ENCODE data around the gene MACROD2. TPM values are rescaled to one million over a fixed set of nuclear protein-coding genes. Genes with fewer than 3 reads are reported as not detected.

MACROD2 gene
- total RNA-seq, 5 donors from 2014 or later (not counting 1 experiment from before 2014, with no cell fraction given) = 0.23 to 1.3 (median 0.51) TPM; not detected in 2

DNA sequence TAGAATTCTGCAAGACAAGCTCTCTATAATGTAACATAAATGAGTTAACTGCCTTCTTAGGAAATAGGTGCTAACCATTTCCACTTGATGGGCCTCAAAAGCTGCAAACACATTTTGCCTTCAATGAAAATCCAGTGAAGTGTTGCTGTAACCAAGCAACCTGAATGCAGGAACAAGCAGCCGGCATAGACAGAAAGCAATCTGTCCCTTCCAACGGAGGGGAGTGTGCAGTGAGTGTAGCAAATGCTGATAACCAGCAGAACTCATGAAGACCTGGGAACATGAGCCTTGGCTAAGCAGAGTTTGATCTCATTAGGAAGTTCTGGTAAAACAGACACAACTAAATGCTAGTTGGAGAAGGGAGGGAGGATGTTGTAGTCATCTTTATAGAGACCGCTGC lies 1880.1 kb downstream of the MACROD2 start:
- no peak overlapping the region for H3K4me3 ChIP-seq (ENCODE audit: control insufficient read depth in 1 of 2, extremely low read depth in 1 of 2, low read length in 1 of 2)
- no peaks in the 10 kb centered on the region for H3K27me3 ChIP-seq (replicated peaks in 1 of 2; ENCODE audit: control insufficient read depth in 2 of 2, extremely low read depth in 1 of 2, insufficient read depth in 2 of 2, low read length in 1 of 2)
- H3K9me3 ChIP-seq = no peaks in the 10 kb centered on the region
- Mint-ChIP-seq H3K27me3 (no peaks in the 10 kb centered on the region), H3K27ac (no peak overlapping the region), H3K4me3 (no peak overlapping the region), H3K36me3 (no peaks in the 10 kb centered on the region), H3K4me1 (peaks cover 0 to 2% (median 0%) of the 10 kb centered on the region in 3 donors), H3K9me3 (peaks cover 12 to 21% (median 18%) of the 10 kb centered on the region in 3 donors)
- ChIA-PET POLR2A (no interaction called here), CTCF (no interaction called here)
- ATAC-seq (replicated peaks in 1 of 4) = no peak
- no peaks in the 10 kb centered on the region for H3K36me3 ChIP-seq (ENCODE audit: control insufficient read depth in 2 of 2, extremely low read depth in 1 of 2, insufficient read depth in 1 of 2, low read length in 1 of 2)
- H3K4me1 ChIP-seq (ENCODE audit: control insufficient read depth in 1 of 2, extremely low read depth in 1 of 2, insufficient read depth in 2 of 2, low read length in 2 of 2) = no peaks in the 10 kb centered on the region
- H3K27ac ChIP-seq (ENCODE audit: low read length) = no peak overlapping the region
- no peak for DNase-seq
- 83% methylated on average over 2 of the region's 3 CpGs for WGBS (ENCODE audit: insufficient coverage)

DNA sequence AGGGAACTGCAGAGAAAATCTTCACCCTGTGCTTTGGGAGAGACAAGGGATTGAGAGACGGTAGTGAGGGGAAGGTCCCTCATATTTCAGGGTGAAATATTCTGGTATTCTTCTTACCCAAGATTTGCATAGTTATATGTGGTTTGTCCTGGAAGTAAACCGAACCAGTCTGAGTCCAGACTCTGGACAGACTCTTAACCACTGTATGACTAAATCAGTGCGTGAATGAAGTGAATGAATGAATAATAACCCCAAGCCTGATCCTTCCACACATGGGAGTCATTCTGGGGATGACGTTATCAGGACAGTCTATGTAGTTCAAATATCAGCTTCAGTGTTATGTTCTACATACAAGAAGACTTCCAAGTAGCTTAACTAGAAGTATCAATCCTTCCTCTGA lies 1887.2 kb downstream of the MACROD2 start:
- Mint-ChIP-seq H3K27ac (no peak overlapping the region), H3K9me3 (peaks cover 15 to 24% (median 15%) of the 10 kb centered on the region in 3 donors), H3K4me3 (no peak overlapping the region), H3K4me1 (no peaks in the 10 kb centered on the region), H3K27me3 (no peaks in the 10 kb centered on the region), H3K36me3 (no peaks in the 10 kb centered on the region)
- Histone ChIP-seq H3K4me3 (ENCODE audit: control insufficient read depth in 1 of 2, extremely low read depth in 1 of 2, low read length in 1 of 2) (no peak overlapping the region), H3K36me3 (ENCODE audit: control insufficient read depth in 2 of 2, extremely low read depth in 1 of 2, insufficient read depth in 1 of 2, low read length in 1 of 2) (no peaks in the 10 kb centered on the region), H3K27me3 (replicated peaks in 1 of 2; ENCODE audit: control insufficient read depth in 2 of 2, extremely low read depth in 1 of 2, insufficient read depth in 2 of 2, low read length in 1 of 2) (no peaks in the 10 kb centered on the region), H3K27ac (ENCODE audit: low read length) (no peak overlapping the region), H3K4me1 (ENCODE audit: control insufficient read depth in 1 of 2, extremely low read depth in 1 of 2, insufficient read depth in 2 of 2, low read length in 2 of 2) (no peaks in the 10 kb centered on the region), H3K9me3 (no peaks in the 10 kb centered on the region)
- CTCF ChIA-PET = no interaction called here
- ATAC-seq (replicated peaks in 1 of 4) = no peak
- WGBS (ENCODE audit: insufficient coverage) = no CpG with 5 or more reads among the region's 4 CpGs
- POLR2A ChIA-PET = no interaction called here
- DNase-seq = no peak

DNA sequence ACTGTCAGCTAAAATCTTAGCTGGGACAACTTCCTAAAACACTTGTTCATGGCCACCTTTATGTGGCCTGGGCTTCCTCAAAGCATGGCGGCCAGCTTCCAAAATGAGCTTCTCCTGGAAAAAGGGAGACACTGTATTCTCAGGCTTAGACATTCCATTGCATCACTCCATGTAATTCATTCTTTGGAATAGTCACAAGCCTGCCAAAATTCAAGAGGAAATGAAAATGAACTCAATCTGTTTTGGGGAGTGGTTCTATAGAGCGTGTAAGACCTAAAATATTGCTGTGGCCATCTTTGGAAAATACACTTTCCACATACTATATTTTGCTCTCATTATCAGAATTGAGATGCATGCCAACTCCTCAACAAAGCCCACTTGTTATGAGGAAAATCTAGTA lies 1890.9 kb downstream of the MACROD2 start:
- Mint-ChIP-seq H3K4me3 (no peak overlapping the region), H3K9me3 (peaks cover 9 to 22% (median 20%) of the 10 kb centered on the region in 3 donors), H3K36me3 (no peaks in the 10 kb centered on the region), H3K4me1 (no peaks in the 10 kb centered on the region), H3K27me3 (no peaks in the 10 kb centered on the region), H3K27ac (no peak overlapping the region)
- Histone ChIP-seq H3K27ac (ENCODE audit: low read length) (no peak overlapping the region), H3K36me3 (ENCODE audit: control insufficient read depth in 2 of 2, extremely low read depth in 1 of 2, insufficient read depth in 1 of 2, low read length in 1 of 2) (no peaks in the 10 kb centered on the region), H3K27me3 (replicated peaks in 1 of 2; ENCODE audit: control insufficient read depth in 2 of 2, extremely low read depth in 1 of 2, insufficient read depth in 2 of 2, low read length in 1 of 2) (no peaks in the 10 kb centered on the region), H3K9me3 (no peaks in the 10 kb centered on the region), H3K4me1 (ENCODE audit: control insufficient read depth in 1 of 2, extremely low read depth in 1 of 2, insufficient read depth in 2 of 2, low read length in 2 of 2) (no peaks in the 10 kb centered on the region), H3K4me3 (ENCODE audit: control insufficient read depth in 1 of 2, extremely low read depth in 1 of 2, low read length in 1 of 2) (no peak overlapping the region)
- ATAC-seq (replicated peaks in 1 of 4) (no peak), DNase-seq (no peak)
- ChIA-PET POLR2A (no interaction called here), CTCF (no interaction called here)
- 100% methylated on average over 1 of the region's 2 CpGs for WGBS (ENCODE audit: insufficient coverage)

DNA sequence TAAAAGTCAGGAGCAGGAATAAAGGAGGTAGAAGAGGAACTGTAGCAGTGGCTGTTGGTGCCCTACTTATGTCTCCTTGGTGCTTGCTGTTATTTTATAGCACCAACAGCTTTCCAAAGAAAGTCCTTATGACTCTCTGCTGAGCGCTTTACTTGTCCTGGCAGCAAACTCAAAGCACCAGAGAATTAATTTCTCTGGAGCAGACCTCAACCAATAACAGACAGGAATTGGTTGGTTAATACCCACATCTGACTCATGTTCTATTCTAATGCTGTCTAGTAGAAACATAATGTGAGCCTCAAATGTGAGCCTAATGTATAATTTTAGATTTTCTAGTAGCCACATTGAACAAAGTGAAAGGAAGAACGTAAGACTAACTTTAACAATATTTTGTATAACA lies 1892.1 kb downstream of the MACROD2 start:
- Mint-ChIP-seq H3K27me3 (no peaks in the 10 kb centered on the region), H3K9me3 (peaks cover 13 to 22% (median 17%) of the 10 kb centered on the region in 3 donors), H3K4me1 (no peaks in the 10 kb centered on the region), H3K27ac (no peak overlapping the region), H3K4me3 (no peak overlapping the region), H3K36me3 (no peaks in the 10 kb centered on the region)
- Histone ChIP-seq H3K27me3 (replicated peaks in 1 of 2; ENCODE audit: control insufficient read depth in 2 of 2, extremely low read depth in 1 of 2, insufficient read depth in 2 of 2, low read length in 1 of 2) (no peaks in the 10 kb centered on the region), H3K27ac (ENCODE audit: low read length) (no peak overlapping the region), H3K36me3 (ENCODE audit: control insufficient read depth in 2 of 2, extremely low read depth in 1 of 2, insufficient read depth in 1 of 2, low read length in 1 of 2) (no peaks in the 10 kb centered on the region), H3K9me3 (no peaks in the 10 kb centered on the region), H3K4me1 (ENCODE audit: control insufficient read depth in 1 of 2, extremely low read depth in 1 of 2, insufficient read depth in 2 of 2, low read length in 2 of 2) (no peaks in the 10 kb centered on the region), H3K4me3 (ENCODE audit: control insufficient read depth in 1 of 2, extremely low read depth in 1 of 2, low read length in 1 of 2) (no peak overlapping the region)
- no peak for ATAC-seq (replicated peaks in 1 of 4)
- 80% methylated on average over 1 of the region's 2 CpGs for WGBS (ENCODE audit: insufficient coverage)
- POLR2A ChIA-PET = no interaction called here
- DNase-seq = no peak
- CTCF ChIA-PET = no interaction called here

DNA sequence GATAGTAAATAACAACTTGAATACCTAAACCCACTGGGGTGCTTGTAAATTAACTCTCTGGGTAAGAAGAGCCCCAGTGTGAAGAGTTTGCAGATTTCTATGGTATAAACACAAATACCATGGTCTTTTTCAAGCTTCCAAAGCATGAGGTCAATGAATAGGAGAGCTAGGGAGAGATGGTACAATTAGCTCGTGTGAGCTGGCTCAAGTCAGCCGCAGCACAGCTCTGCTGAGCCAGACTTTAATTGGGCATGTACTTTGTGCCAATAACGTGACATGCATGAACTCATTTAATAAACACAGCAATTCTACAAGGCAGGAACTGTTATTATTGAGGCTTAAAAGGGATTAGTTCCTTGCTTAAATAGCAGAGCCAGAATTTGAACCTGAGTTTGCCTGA lies 1893.7 kb downstream of the MACROD2 start:
- no CpG with 5 or more reads among the region's 3 CpGs for WGBS (ENCODE audit: insufficient coverage)
- POLR2A ChIA-PET = no interaction called here
- H3K4me1 Mint-ChIP-seq = no peaks in the 10 kb centered on the region

DNA sequence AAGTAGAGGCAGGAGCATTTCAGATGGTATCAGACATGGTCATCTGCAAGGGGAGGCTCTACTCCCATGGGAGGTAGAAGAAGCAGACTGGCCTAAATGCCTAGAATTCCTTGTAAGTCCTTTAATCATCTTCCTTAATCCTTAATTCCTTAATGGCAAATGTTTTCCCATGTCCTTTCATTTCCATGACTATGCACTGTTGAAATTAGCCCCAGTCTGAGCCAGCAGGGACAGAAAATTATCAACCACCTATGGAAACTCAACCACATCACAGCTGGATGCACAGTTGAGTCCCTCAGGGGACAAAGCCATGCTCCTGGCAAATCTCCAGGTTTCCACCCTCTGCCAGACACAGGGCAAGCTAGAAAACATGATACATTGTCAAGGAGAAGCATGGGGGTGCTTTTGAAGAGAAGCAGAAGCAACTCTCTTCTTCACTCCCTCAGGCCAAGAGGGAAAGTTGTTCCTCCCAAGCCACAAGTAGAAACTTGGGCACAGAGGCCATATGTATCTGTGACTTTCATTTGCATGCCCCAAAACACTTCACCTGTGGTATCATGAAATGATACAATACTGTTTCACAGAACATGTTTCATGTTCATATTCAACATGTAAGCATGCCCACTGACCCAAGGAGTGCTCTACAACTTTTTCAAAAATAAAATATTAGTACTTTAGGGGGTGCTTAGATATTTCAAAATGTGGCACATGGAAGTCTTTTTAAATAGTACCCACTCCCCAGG lies 1894.4 kb downstream of the MACROD2 start:
- Histone ChIP-seq H3K36me3 (ENCODE audit: control insufficient read depth in 2 of 2, extremely low read depth in 1 of 2, insufficient read depth in 1 of 2, low read length in 1 of 2) (no peaks in the 10 kb centered on the region), H3K9me3 (no peaks in the 10 kb centered on the region), H3K4me1 (ENCODE audit: control insufficient read depth in 1 of 2, extremely low read depth in 1 of 2, insufficient read depth in 2 of 2, low read length in 2 of 2) (no peaks in the 10 kb centered on the region), H3K4me3 (ENCODE audit: control insufficient read depth in 1 of 2, extremely low read depth in 1 of 2, low read length in 1 of 2) (no peak overlapping the region), H3K27me3 (replicated peaks in 1 of 2; ENCODE audit: control insufficient read depth in 2 of 2, extremely low read depth in 1 of 2, insufficient read depth in 2 of 2, low read length in 1 of 2) (no peaks in the 10 kb centered on the region), H3K27ac (ENCODE audit: low read length) (no peak overlapping the region)
- no peaks in the 10 kb centered on the region for H3K27me3 Mint-ChIP-seq
- POLR2A ChIA-PET = no interaction called here
- CTCF ChIA-PET = no interaction called here
- ATAC-seq (replicated peaks in 1 of 4) (no peak), DNase-seq (no peak)
- peaks cover 8 to 15% (median 11%) of the 10 kb centered on the region in 3 donors for H3K9me3 Mint-ChIP-seq
- H3K4me1 Mint-ChIP-seq = no peaks in the 10 kb centered on the region
- H3K4me3 Mint-ChIP-seq = no peak overlapping the region
- no peaks in the 10 kb centered on the region for H3K36me3 Mint-ChIP-seq
- no peak overlapping the region for H3K27ac Mint-ChIP-seq

More for the DNA sequence above, 1893.7 kb downstream of the MACROD2 start:
- Histone ChIP-seq H3K27ac (ENCODE audit: low read length) (no peak overlapping the region), H3K27me3 (replicated peaks in 1 of 2; ENCODE audit: control insufficient read depth in 2 of 2, extremely low read depth in 1 of 2, insufficient read depth in 2 of 2, low read length in 1 of 2) (no peaks in the 10 kb centered on the region), H3K4me3 (ENCODE audit: control insufficient read depth in 1 of 2, extremely low read depth in 1 of 2, low read length in 1 of 2) (no peak overlapping the region), H3K36me3 (ENCODE audit: control insufficient read depth in 2 of 2, extremely low read depth in 1 of 2, insufficient read depth in 1 of 2, low read length in 1 of 2) (no peaks in the 10 kb centered on the region), H3K9me3 (no peaks in the 10 kb centered on the region), H3K4me1 (ENCODE audit: control insufficient read depth in 1 of 2, extremely low read depth in 1 of 2, insufficient read depth in 2 of 2, low read length in 2 of 2) (no peaks in the 10 kb centered on the region)
- ATAC-seq (replicated peaks in 1 of 4) (no peak), DNase-seq (no peak)
- H3K27ac Mint-ChIP-seq = no peak overlapping the region
- H3K36me3 Mint-ChIP-seq = no peaks in the 10 kb centered on the region
- no peak overlapping the region for H3K4me3 Mint-ChIP-seq
- no peaks in the 10 kb centered on the region for H3K27me3 Mint-ChIP-seq
- CTCF ChIA-PET = no interaction called here
- H3K9me3 Mint-ChIP-seq = peaks cover 11 to 19% (median 15%) of the 10 kb centered on the region in 3 donors

Data from T-cell (primary cell).